GM23338 (cell line): Measurements from ENCODE around the gene OGDHL. TPM values are rescaled to one million over a fixed set of nuclear protein-coding genes. Genes with fewer than 3 reads are reported as not detected.

Experiments
- ATAC-seq: fragments of 200-7000 bp; cut with Tn5 transposase; 3 replicates; pipeline ENCODE4 v1.9.1; 2020
- DNase-seq: peaks from one replicate; pipeline ENCODE4 v3.0.0-alpha.2; 2015; ENCODE audit warnings: low spot score
- H2AFZ ChIP-seq: fragments of 200-600 bp; sonication (generic); 2 replicates; pipeline ENCODE4 v1.8.0; 2016; ENCODE audit warnings: antibody characterized with exemption, mild to moderate bottlenecking, moderate library complexity
- H3F3A ChIP-seq: fragments of 200-600 bp; sonication (generic); replicated peaks from 2 replicates; pipeline ENCODE4 v1.8.0; 2017; ENCODE audit warnings: antibody characterized with exemption, mixed run types, low read depth
- H3K27ac ChIP-seq: fragments of 200-600 bp; sonication (generic); 2 replicates; pipeline ENCODE4 v1.6.1; 2016; ENCODE audit warnings: low read depth
- H3K27me3 ChIP-seq: fragments of 200-600 bp; sonication (generic); 2 replicates; pipeline ENCODE4 v1.8.0; 2016; ENCODE audit warnings: mild to moderate bottlenecking, mixed run types, moderate library complexity; ENCODE audit not compliant: insufficient read depth
- H3K36me3 ChIP-seq: fragments of 200-600 bp; sonication (generic); 2 replicates; pipeline ENCODE4 v1.8.0; 2016; ENCODE audit warnings: mild to moderate bottlenecking; ENCODE audit not compliant: insufficient read depth
- H3K4me1 ChIP-seq: fragments of 200-600 bp; sonication (generic); 2 replicates; pipeline ENCODE4 v1.8.0; 2016; ENCODE audit warnings: mild to moderate bottlenecking, moderate library complexity; ENCODE audit not compliant: insufficient read depth
- H3K4me2 ChIP-seq: fragments of 200-600 bp; sonication (generic); 2 replicates; pipeline ENCODE4 v1.7.1; 2017; ENCODE audit warnings: mixed run types
- H3K4me3 ChIP-seq: fragments of 200-600 bp; sonication (generic); 2 replicates; pipeline ENCODE4 v1.6.1; 2016; ENCODE audit warnings: mixed run types
- H3K79me2 ChIP-seq: fragments of 200-600 bp; sonication (generic); replicated peaks from 2 replicates; pipeline ENCODE4 v1.8.0; 2017; ENCODE audit warnings: mild to moderate bottlenecking; ENCODE audit not compliant: insufficient read depth
- H3K9me2 ChIP-seq: fragments of 200-600 bp; sonication (generic); 2 replicates; pipeline ENCODE4 v1.8.0; 2017; ENCODE audit not compliant: insufficient read depth
- H4K20me1 ChIP-seq: fragments of 200-600 bp; sonication (generic); replicated peaks from 2 replicates; pipeline ENCODE4 v1.8.0; 2017; ENCODE audit warnings: mild to moderate bottlenecking; ENCODE audit not compliant: insufficient read depth
- H3K27ac Mint-ChIP-seq: 2 replicates; pipeline ENCODE4 v1.8.0; 2020; ENCODE audit warnings: inconsistent platforms, mild to moderate bottlenecking, moderate library complexity, mixed read lengths
- H3K27me3 Mint-ChIP-seq: 3 replicates; pipeline ENCODE4 v1.8.0; 2022; ENCODE audit warnings: low read depth, mild to moderate bottlenecking, moderate library complexity, mixed read lengths, inconsistent platforms; ENCODE audit not compliant: insufficient read depth, poor library complexity
- H3K36me3 Mint-ChIP-seq: 3 replicates; pipeline ENCODE4 v1.8.0; 2021; ENCODE audit warnings: low read depth, mild to moderate bottlenecking, inconsistent platforms, moderate library complexity, mixed read lengths
- H3K4me1 Mint-ChIP-seq: 3 replicates; pipeline ENCODE4 v1.8.0; 2020; ENCODE audit warnings: mild to moderate bottlenecking, inconsistent platforms, mixed read lengths
- H3K4me3 Mint-ChIP-seq: 3 replicates; pipeline ENCODE4 v1.8.0; 2021; ENCODE audit warnings: moderate library complexity, mild to moderate bottlenecking, inconsistent platforms, mixed read lengths
- H3K9me3 Mint-ChIP-seq: 3 replicates; pipeline ENCODE4 v1.8.0; 2020; ENCODE audit warnings: moderate library complexity, mild to moderate bottlenecking, inconsistent platforms, mixed read lengths
- EZH2 ChIP-seq: fragments of 200-600 bp; sonication (generic); IDR thresholded peaks from one replicate; pipeline ENCODE4 v1.8.0; 2017; ENCODE audit warnings: antibody characterized with exemption, mild to moderate bottlenecking, low read depth; ENCODE audit not compliant: unreplicated experiment
- JUNB ChIP-seq: IDR thresholded peaks from one replicate; pipeline ENCODE4 v1.6.1; 2016; ENCODE audit warnings: antibody characterized with exemption; ENCODE audit not compliant: unreplicated experiment
- NANOG ChIP-seq: IDR thresholded peaks from 2 replicates; pipeline ENCODE4 v1.6.1; 2016; ENCODE audit warnings: antibody characterized with exemption, borderline replicate concordance
- POLR2AphosphoS5 ChIP-seq: IDR thresholded peaks from 2 replicates; pipeline ENCODE4 v1.6.1; 2016; ENCODE audit warnings: antibody characterized with exemption, low read depth
- STAT1 ChIP-seq: IDR thresholded peaks from one replicate; pipeline ENCODE4 v1.6.1; 2016; ENCODE audit warnings: antibody characterized with exemption; ENCODE audit not compliant: unreplicated experiment
- ZNF114 ChIP-seq: fragments of 250-450 bp; sonication (Bioruptor Pico); IDR thresholded peaks from 2 replicates; pipeline ENCODE4 v1.5.0; 2020; ENCODE audit warnings: mild to moderate bottlenecking, moderate library complexity
- polyA plus RNA-seq: library from polyadenylated mRNA; unstranded; fragments of >200 nt; fragmentation: Nextera tagmentation; extraction: Ambion mirVana; gene quantifications from 2 replicates; pipeline ENCODE4 v1.2.1, GENCODE V29; 2016
- total RNA-seq: library from RNA; depleted of rRNA; stranded (reverse); fragments of >200 nt; shearing (Covaris generic); gene quantifications from 2 replicates; pipeline ENCODE4 v1.2.3, GENCODE V29; 2014
- TF ChIP-seq, protein P1 (sequence below): fragments of 250-450 bp; sonication (Bioruptor Pico); IDR thresholded peaks from 2 replicates; pipeline ENCODE4 v1.5.0; 2020; ENCODE audit warnings: mild to moderate bottlenecking, moderate library complexity
- TF ChIP-seq, protein P2 (sequence below), 2 experiments: fragments of 200-600 bp in 1 of 2; sonication (generic) in 1 of 2; conservative IDR thresholded peaks; 2 replicates each; pipeline versions ENCODE4 v1.5.1 to v1.6.1; 2016 to 2017; ENCODE audit warnings: antibody characterized with exemption in 2 of 2, low read depth in 2 of 2, mild to moderate bottlenecking in 2 of 2, moderate library complexity in 1 of 2
- TF ChIP-seq, protein P3 (sequence below): IDR thresholded peaks from one replicate; pipeline ENCODE4 v1.6.1; 2018; ENCODE audit warnings: antibody characterized with exemption; ENCODE audit not compliant: unreplicated experiment
- TF ChIP-seq, protein P4 (sequence below): IDR thresholded peaks from 2 replicates; pipeline ENCODE4 v1.6.1; 2016; ENCODE audit warnings: antibody characterized with exemption

OGDHL gene
- total and polyA plus RNA-seq, 2 experiments from 2014 or later = 8.3 to 15.5 TPM

- TF ChIP-seq, protein P1, sequence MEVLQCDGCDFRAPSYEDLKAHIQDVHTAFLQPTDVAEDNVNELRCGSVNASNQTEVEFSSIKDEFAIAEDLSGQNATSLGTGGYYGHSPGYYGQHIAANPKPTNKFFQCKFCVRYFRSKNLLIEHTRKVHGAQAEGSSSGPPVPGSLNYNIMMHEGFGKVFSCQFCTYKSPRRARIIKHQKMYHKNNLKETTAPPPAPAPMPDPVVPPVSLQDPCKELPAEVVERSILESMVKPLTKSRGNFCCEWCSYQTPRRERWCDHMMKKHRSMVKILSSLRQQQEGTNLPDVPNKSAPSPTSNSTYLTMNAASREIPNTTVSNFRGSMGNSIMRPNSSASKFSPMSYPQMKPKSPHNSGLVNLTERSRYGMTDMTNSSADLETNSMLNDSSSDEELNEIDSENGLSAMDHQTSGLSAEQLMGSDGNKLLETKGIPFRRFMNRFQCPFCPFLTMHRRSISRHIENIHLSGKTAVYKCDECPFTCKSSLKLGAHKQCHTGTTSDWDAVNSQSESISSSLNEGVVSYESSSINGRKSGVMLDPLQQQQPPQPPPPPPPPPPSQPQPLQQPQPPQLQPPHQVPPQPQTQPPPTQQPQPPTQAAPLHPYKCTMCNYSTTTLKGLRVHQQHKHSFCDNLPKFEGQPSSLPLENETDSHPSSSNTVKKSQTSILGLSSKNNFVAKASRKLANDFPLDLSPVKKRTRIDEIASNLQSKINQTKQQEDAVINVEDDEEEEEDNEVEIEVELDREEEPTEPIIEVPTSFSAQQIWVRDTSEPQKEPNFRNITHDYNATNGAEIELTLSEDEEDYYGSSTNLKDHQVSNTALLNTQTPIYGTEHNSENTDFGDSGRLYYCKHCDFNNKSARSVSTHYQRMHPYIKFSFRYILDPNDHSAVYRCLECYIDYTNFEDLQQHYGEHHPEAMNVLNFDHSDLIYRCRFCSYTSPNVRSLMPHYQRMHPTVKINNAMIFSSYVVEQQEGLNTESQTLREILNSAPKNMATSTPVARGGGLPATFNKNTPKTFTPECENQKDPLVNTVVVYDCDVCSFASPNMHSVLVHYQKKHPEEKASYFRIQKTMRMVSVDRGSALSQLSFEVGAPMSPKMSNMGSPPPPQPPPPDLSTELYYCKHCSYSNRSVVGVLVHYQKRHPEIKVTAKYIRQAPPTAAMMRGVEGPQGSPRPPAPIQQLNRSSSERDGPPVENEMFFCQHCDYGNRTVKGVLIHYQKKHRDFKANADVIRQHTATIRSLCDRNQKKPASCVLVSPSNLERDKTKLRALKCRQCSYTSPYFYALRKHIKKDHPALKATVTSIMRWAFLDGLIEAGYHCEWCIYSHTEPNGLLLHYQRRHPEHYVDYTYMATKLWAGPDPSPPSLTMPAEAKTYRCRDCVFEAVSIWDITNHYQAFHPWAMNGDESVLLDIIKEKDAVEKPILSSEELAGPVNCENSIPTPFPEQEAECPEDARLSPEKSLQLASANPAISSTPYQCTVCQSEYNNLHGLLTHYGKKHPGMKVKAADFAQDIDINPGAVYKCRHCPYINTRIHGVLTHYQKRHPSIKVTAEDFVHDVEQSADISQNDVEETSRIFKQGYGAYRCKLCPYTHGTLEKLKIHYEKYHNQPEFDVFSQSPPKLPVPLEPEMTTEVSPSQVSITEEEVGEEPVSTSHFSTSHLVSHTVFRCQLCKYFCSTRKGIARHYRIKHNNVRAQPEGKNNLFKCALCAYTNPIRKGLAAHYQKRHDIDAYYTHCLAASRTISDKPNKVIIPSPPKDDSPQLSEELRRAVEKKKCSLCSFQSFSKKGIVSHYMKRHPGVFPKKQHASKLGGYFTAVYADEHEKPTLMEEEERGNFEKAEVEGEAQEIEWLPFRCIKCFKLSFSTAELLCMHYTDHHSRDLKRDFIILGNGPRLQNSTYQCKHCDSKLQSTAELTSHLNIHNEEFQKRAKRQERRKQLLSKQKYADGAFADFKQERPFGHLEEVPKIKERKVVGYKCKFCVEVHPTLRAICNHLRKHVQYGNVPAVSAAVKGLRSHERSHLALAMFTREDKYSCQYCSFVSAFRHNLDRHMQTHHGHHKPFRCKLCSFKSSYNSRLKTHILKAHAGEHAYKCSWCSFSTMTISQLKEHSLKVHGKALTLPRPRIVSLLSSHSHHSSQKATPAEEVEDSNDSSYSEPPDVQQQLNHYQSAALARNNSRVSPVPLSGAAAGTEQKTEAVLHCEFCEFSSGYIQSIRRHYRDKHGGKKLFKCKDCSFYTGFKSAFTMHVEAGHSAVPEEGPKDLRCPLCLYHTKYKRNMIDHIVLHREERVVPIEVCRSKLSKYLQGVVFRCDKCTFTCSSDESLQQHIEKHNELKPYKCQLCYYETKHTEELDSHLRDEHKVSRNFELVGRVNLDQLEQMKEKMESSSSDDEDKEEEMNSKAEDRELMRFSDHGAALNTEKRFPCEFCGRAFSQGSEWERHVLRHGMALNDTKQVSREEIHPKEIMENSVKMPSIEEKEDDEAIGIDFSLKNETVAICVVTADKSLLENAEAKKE = no peak
- no peak for TF ChIP-seq EZH2
- TF ChIP-seq JUNB = no peak
- TF ChIP-seq NANOG = no peak
- no peak for TF ChIP-seq STAT1
- TF ChIP-seq, protein P2, sequence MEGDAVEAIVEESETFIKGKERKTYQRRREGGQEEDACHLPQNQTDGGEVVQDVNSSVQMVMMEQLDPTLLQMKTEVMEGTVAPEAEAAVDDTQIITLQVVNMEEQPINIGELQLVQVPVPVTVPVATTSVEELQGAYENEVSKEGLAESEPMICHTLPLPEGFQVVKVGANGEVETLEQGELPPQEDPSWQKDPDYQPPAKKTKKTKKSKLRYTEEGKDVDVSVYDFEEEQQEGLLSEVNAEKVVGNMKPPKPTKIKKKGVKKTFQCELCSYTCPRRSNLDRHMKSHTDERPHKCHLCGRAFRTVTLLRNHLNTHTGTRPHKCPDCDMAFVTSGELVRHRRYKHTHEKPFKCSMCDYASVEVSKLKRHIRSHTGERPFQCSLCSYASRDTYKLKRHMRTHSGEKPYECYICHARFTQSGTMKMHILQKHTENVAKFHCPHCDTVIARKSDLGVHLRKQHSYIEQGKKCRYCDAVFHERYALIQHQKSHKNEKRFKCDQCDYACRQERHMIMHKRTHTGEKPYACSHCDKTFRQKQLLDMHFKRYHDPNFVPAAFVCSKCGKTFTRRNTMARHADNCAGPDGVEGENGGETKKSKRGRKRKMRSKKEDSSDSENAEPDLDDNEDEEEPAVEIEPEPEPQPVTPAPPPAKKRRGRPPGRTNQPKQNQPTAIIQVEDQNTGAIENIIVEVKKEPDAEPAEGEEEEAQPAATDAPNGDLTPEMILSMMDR (conservative IDR thresholded peaks at IDR 0.05; ENCODE audit: low read depth in 2 of 2) = no peak
- no peak for TF ChIP-seq ZNF114 (CRISPR knock-in tag)
- no peak for TF ChIP-seq POLR2AphosphoS5
Observed at GRCh38 chr10:49749144-49749543, 13.0 kb downstream of the OGDHL start (continued).

- H3K27ac Mint-ChIP-seq = no peak overlapping the region
- ATAC-seq = no peak
- no peak overlapping the region for H3K4me3 Mint-ChIP-seq
- TF ChIP-seq POLR2AphosphoS5 (no peak), ZNF114 (CRISPR knock-in tag) (no peak)
- TF ChIP-seq, protein P3, sequence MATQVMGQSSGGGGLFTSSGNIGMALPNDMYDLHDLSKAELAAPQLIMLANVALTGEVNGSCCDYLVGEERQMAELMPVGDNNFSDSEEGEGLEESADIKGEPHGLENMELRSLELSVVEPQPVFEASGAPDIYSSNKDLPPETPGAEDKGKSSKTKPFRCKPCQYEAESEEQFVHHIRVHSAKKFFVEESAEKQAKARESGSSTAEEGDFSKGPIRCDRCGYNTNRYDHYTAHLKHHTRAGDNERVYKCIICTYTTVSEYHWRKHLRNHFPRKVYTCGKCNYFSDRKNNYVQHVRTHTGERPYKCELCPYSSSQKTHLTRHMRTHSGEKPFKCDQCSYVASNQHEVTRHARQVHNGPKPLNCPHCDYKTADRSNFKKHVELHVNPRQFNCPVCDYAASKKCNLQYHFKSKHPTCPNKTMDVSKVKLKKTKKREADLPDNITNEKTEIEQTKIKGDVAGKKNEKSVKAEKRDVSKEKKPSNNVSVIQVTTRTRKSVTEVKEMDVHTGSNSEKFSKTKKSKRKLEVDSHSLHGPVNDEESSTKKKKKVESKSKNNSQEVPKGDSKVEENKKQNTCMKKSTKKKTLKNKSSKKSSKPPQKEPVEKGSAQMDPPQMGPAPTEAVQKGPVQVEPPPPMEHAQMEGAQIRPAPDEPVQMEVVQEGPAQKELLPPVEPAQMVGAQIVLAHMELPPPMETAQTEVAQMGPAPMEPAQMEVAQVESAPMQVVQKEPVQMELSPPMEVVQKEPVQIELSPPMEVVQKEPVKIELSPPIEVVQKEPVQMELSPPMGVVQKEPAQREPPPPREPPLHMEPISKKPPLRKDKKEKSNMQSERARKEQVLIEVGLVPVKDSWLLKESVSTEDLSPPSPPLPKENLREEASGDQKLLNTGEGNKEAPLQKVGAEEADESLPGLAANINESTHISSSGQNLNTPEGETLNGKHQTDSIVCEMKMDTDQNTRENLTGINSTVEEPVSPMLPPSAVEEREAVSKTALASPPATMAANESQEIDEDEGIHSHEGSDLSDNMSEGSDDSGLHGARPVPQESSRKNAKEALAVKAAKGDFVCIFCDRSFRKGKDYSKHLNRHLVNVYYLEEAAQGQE = no peak
- TF ChIP-seq, protein P4, sequence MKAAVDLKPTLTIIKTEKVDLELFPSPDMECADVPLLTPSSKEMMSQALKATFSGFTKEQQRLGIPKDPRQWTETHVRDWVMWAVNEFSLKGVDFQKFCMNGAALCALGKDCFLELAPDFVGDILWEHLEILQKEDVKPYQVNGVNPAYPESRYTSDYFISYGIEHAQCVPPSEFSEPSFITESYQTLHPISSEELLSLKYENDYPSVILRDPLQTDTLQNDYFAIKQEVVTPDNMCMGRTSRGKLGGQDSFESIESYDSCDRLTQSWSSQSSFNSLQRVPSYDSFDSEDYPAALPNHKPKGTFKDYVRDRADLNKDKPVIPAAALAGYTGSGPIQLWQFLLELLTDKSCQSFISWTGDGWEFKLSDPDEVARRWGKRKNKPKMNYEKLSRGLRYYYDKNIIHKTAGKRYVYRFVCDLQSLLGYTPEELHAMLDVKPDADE = no peak
Observed at GRCh38 chr10:49748006-49748405, 14.1 kb downstream of the OGDHL start.

More at GRCh38 chr10:49748006-49748405, 14.1 kb downstream of the OGDHL start:
- no peaks in the 10 kb centered on the region for H3K4me1 ChIP-seq
- H3K4me2 ChIP-seq = no peak overlapping the region
- no peaks in the 10 kb centered on the region for H3K36me3 ChIP-seq
- DNase-seq = no peak
- Mint-ChIP-seq H3K9me3 (peaks cover 2% of the 10 kb centered on the region; the same call in 1 of the 3 replicates), H3K27me3 (peaks cover 5% of the 10 kb centered on the region), H3K4me1 (no peaks in the 10 kb centered on the region), H3K36me3 (peaks cover 16% of the 10 kb centered on the region)
- H3K27ac ChIP-seq = no peak overlapping the region
- H3K4me3 ChIP-seq = no peak overlapping the region
- no peaks in the 10 kb centered on the region for H3K79me2 ChIP-seq
- no peaks in the 10 kb centered on the region for H3F3A ChIP-seq
- H3K27me3 ChIP-seq = no peaks in the 10 kb centered on the region
- no peaks in the 10 kb centered on the region for H4K20me1 ChIP-seq
- H3K9me2 ChIP-seq = no peaks in the 10 kb centered on the region
- H2AFZ ChIP-seq = no peak overlapping the region
